ENCODE data around the gene PPEF1. TPM values are rescaled to one million over a fixed set of nuclear protein-coding genes. Genes with fewer than 3 reads are reported as not detected.

Gene PPEF1
- total RNA-seq, 1 experiment from 2014 or later, result 0.52 TPM

DNA sequence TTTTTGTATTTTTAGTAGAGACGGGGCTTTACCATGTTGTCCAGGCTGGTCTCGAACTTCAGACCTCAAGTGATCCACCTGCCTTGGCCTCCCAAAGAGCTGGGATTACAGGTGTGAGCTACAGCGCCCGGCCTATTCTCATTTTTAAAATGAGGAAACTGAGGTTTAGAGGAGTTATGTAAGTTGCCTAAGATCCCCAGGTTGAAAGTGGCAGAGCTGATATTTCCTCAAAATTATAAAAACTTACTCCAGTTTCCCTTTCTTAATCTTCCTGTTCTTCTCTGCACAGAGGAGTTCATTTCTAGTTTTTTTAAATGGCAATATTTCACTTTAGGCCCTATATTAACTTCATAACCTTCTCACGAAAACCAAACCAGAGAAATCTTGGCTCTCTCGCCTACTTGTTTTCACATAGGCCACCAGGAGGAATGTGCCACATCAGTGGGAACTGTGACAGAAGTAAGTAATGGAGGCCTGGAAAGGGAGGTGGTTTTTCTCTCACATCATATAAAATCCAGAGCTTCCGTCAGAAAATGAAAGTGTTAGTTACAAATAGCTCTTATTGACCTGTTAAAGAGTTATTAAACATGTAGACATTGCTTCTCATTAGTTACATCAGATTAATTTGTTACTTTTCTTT lies 19.5 kb upstream of the PPEF1 start:
- no peaks in the 10 kb centered on the region; a peak in 2 of 7 replicates for H3K36me3 Mint-ChIP-seq (ENCODE audit: insufficient read depth in 1 of 3, low read depth in 3 of 3)
- H3K27ac Mint-ChIP-seq, result no peak overlapping the region
- Histone ChIP-seq H3K27me3 (ENCODE audit: insufficient read depth, low read length) (no peaks in the 10 kb centered on the region), H2AK5ac (ENCODE audit: insufficient read length, low read length) (no peak overlapping the region), H3K56ac (ENCODE audit: insufficient read length, low read depth, low read length) (no peak overlapping the region), H2BK5ac (ENCODE audit: insufficient read length, low read length) (no peak overlapping the region), H3K9ac (ENCODE audit: extremely low read depth, insufficient read length, low read length) (no peak overlapping the region), H2BK12ac (ENCODE audit: insufficient read length, low read depth, low read length) (no peak overlapping the region), H3K23me2 (ENCODE audit: insufficient read length, low read depth, low read length, poor library complexity, severe bottlenecking) (no peaks in the 10 kb centered on the region), H2BK20ac (ENCODE audit: low read depth, low read length, poor library complexity, severe bottlenecking) (no peak overlapping the region), H3K18ac (ENCODE audit: insufficient read length, low read depth, low read length) (no peak overlapping the region), H2AFZ (ENCODE audit: low read length) (no peak overlapping the region), H3K27ac (ENCODE audit: insufficient read length, low read depth, low read length) (no peak overlapping the region), H3T11ph (ENCODE audit: low read length) (no peak overlapping the region), H2BK120ac (ENCODE audit: low read depth, low read length, poor library complexity, severe bottlenecking) (no peak overlapping the region), H3K4ac (ENCODE audit: low read depth, low read length) (no peak overlapping the region), H3K14ac (ENCODE audit: insufficient read depth, low read length) (no peak overlapping the region), H2BK15ac (ENCODE audit: low read depth, low read length) (no peak overlapping the region), H3K4me2 (ENCODE audit: insufficient read depth, insufficient read length, low read length) (no peak overlapping the region), H3K9me3 (ENCODE audit: control insufficient read depth, low read depth, low read length) (peaks cover 53% of the 10 kb centered on the region), H4K91ac (ENCODE audit: insufficient read length, low read depth, low read length) (no peak overlapping the region), H4K20me1 (ENCODE audit: control insufficient read depth, insufficient read depth, insufficient read length) (no peaks in the 10 kb centered on the region), H3K23ac (ENCODE audit: insufficient read length, low read depth, low read length) (no peak overlapping the region), H4K8ac (replicated peaks; ENCODE audit: insufficient read length, low read depth, low read length) (no peak overlapping the region), H4K5ac (ENCODE audit: insufficient read length, low read depth, low read length) (no peak overlapping the region), H3K79me1 (ENCODE audit: insufficient read depth, low read depth, low read length, poor library complexity, severe bottlenecking) (no peaks in the 10 kb centered on the region), H3K4me1 (ENCODE audit: insufficient read depth, low read length) (no peaks in the 10 kb centered on the region), H3K79me2 (ENCODE audit: insufficient read depth, low read length) (no peaks in the 10 kb centered on the region)
- no peak for DNase-seq
- no CpG with 5 or more reads among the region's 7 CpGs for WGBS (ENCODE audit: extremely low coverage, insufficient read length, low lambda C conversion rate)
- TF ChIP-seq, protein P1, sequence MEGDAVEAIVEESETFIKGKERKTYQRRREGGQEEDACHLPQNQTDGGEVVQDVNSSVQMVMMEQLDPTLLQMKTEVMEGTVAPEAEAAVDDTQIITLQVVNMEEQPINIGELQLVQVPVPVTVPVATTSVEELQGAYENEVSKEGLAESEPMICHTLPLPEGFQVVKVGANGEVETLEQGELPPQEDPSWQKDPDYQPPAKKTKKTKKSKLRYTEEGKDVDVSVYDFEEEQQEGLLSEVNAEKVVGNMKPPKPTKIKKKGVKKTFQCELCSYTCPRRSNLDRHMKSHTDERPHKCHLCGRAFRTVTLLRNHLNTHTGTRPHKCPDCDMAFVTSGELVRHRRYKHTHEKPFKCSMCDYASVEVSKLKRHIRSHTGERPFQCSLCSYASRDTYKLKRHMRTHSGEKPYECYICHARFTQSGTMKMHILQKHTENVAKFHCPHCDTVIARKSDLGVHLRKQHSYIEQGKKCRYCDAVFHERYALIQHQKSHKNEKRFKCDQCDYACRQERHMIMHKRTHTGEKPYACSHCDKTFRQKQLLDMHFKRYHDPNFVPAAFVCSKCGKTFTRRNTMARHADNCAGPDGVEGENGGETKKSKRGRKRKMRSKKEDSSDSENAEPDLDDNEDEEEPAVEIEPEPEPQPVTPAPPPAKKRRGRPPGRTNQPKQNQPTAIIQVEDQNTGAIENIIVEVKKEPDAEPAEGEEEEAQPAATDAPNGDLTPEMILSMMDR (conservative IDR thresholded peaks at IDR 0.05), result no peak
- peaks cover 70 to 75% of the 10 kb centered on the region in 2 experiments for H3K9me3 Mint-ChIP-seq
- H3K4me3 Mint-ChIP-seq, result no peak overlapping the region
- H3K27me3 Mint-ChIP-seq (ENCODE audit: low read depth), result no peaks in the 10 kb centered on the region; the same call in 1 of the 2 replicates
- H3K4me1 Mint-ChIP-seq, result peaks cover 4% of the 10 kb centered on the region in 2 experiments; a peak in 2 of 4 replicates

Measured in H9 (cell line).